GM12873 (cell line): ENCODE measurements around the gene AQP5.

Experiments used
- CTCF ChIP-seq: IDR thresholded peaks from 2 replicates; pipeline ENCODE4 v1.5.1; 2012; ENCODE audit warnings: low read depth, mild to moderate bottlenecking, moderate library complexity, low read length, control low read depth; ENCODE audit not compliant: insufficient read depth; ENCODE audit errors: missing control alignments

AQP5 gene

GRCh38 chr12:49975318-49975761, 13.7 kb downstream of the AQP5 start:
- no peak for TF ChIP-seq CTCF

GRCh38 chr12:49976557-49976956, 14.9 kb downstream of the AQP5 start:
- no peak for TF ChIP-seq CTCF

GRCh38 chr12:49978125-49978524, 16.5 kb downstream of the AQP5 start:
- TF ChIP-seq CTCF, result no peak

- TF ChIP-seq CTCF, result no peak
Observed at GRCh38 chr12:49979016-49979586, 17.4 kb downstream of the AQP5 start.

GRCh38 chr12:49979791-49980190, 18.1 kb downstream of the AQP5 start:
- TF ChIP-seq CTCF, result no peak

GRCh38 chr12:49980501-49981349, 19.1 kb downstream of the AQP5 start:
- no peak for TF ChIP-seq CTCF

GRCh38 chr12:49982246-49983087, 20.8 kb downstream of the AQP5 start:
- TF ChIP-seq CTCF, result no peak
